ENCODE measurements around the gene ERBB2. TPM values are rescaled to one million over a fixed set of nuclear protein-coding genes. Genes with fewer than 3 reads are reported as not detected.

ERBB2 gene
- total and polyA plus RNA-seq, 2 donors from 2014 or later = 76.5 to 186 TPM

- FAIRE-seq (no peak), DNase-seq (peak in 2 of 5 donors; percentile 53 to 57)
- TF ChIP-seq CTCF (IDR thresholded peaks at IDR 0.05; ENCODE audit: borderline replicate concordance, extremely low read depth, insufficient read depth) = no peak
- intact Hi-C loops (cut with DNase I) = no loop called here
- Histone ChIP-seq H3K27me3 (ENCODE audit: control insufficient read depth, insufficient read depth, low read length) (no peaks in the 10 kb centered on the region), H3K4me3 (ENCODE audit: low read length in 3 of 3) (peak overlapping the region; percentile 69 to 84 (median 77)), H3K27ac (ENCODE audit: low read depth in 2 of 2, low read length in 2 of 2) (peak overlapping the region; percentile 94 to 96), H3K9me3 (ENCODE audit: control insufficient read depth in 2 of 3, insufficient read depth in 1 of 3, low read length in 3 of 3) (no peaks in the 10 kb centered on the region), H3K9ac (ENCODE audit: low read length in 3 of 3) (peak overlapping the region in 1 of 3 donors; percentile 90), H3K36me3 (ENCODE audit: control insufficient read depth in 2 of 3, insufficient read depth in 3 of 3, low read length in 3 of 3) (peaks cover 0 to 3% (median 0%) of the 10 kb centered on the region in 3 donors), H3K4me1 (ENCODE audit: control insufficient read depth in 2 of 3, insufficient read depth in 2 of 3, low read depth in 1 of 3, low read length in 3 of 3) (peaks cover 0 to 14% (median 7%) of the 10 kb centered on the region in 3 donors)
Measured at GRCh38 chr17:39737206-39737759, 37.4 kb downstream of the ERBB2 start.

GRCh38 chr17:39737760-39738567 lies 38.1 kb downstream of the ERBB2 start, which contains the start of gene GRB7:
GRB7 (plus strand) TSS chr17:39737938; CDS start chr17:39742302, 4,364 bp downstream.
- peak within 1 kb of the TSS in 2 of 3 donors; percentile 71 to 90 for H3K9ac ChIP-seq (ENCODE audit: low read length in 3 of 3)
- H3K27me3 ChIP-seq (ENCODE audit: control insufficient read depth, insufficient read depth, low read length) = no peaks in the 10 kb centered on the region
- DNase-seq (peak; percentile 78 to 94 (median 89)), FAIRE-seq (no peak)
- H3K4me1 ChIP-seq (ENCODE audit: control insufficient read depth in 2 of 3, insufficient read depth in 2 of 3, low read depth in 1 of 3, low read length in 3 of 3) = peaks cover 0 to 14% (median 7%) of the 10 kb centered on the region in 3 donors
- peak within 1 kb of the TSS; percentile 69 to 84 (median 77) for H3K4me3 ChIP-seq (ENCODE audit: low read length in 3 of 3)
- H3K27ac ChIP-seq (ENCODE audit: low read depth in 2 of 2, low read length in 2 of 2) = peak within 1 kb of the TSS; percentile 94 to 96
- no peaks in the 10 kb centered on the region for H3K9me3 ChIP-seq (ENCODE audit: control insufficient read depth in 2 of 3, insufficient read depth in 1 of 3, low read length in 3 of 3)
- peaks cover 0 to 10% (median under 1%) of the 10 kb centered on the region in 3 donors for H3K36me3 ChIP-seq (ENCODE audit: control insufficient read depth in 2 of 3, insufficient read depth in 3 of 3, low read length in 3 of 3)
- TF ChIP-seq CTCF (IDR thresholded peaks at IDR 0.05; ENCODE audit: borderline replicate concordance, extremely low read depth, insufficient read depth) = no peak
- intact Hi-C loops (cut with DNase I) = no loop called here

GRCh38 chr17:39738568-39738901 lies 38.7 kb downstream of the ERBB2 start:
- Histone ChIP-seq H3K27ac (ENCODE audit: low read depth in 2 of 2, low read length in 2 of 2) (peak overlapping the region; percentile 94 to 96), H3K4me1 (ENCODE audit: control insufficient read depth in 2 of 3, insufficient read depth in 2 of 3, low read depth in 1 of 3, low read length in 3 of 3) (peaks cover 0 to 14% (median 7%) of the 10 kb centered on the region in 3 donors), H3K27me3 (ENCODE audit: control insufficient read depth, insufficient read depth, low read length) (no peaks in the 10 kb centered on the region), H3K4me3 (ENCODE audit: low read length in 3 of 3) (peak overlapping the region; percentile 69 to 84 (median 77)), H3K36me3 (ENCODE audit: control insufficient read depth in 2 of 3, insufficient read depth in 3 of 3, low read length in 3 of 3) (peaks cover 0 to 15% (median 2%) of the 10 kb centered on the region in 3 donors), H3K9me3 (ENCODE audit: control insufficient read depth in 2 of 3, insufficient read depth in 1 of 3, low read length in 3 of 3) (no peaks in the 10 kb centered on the region), H3K9ac (ENCODE audit: low read length in 3 of 3) (peak overlapping the region in 1 of 3 donors; percentile 90)
- no peak for TF ChIP-seq CTCF (IDR thresholded peaks at IDR 0.05; ENCODE audit: borderline replicate concordance, extremely low read depth, insufficient read depth)
- FAIRE-seq (no peak), DNase-seq (peak in 4 of 5 donors; percentile 51 to 74 (median 73))
- intact Hi-C loops (cut with DNase I) = no loop called here

All from kidney (tissue), 14 donors.